Breast epithelium (tissue), 4 donors: ENCODE measurements around the gene C3orf70. TPM values are rescaled to one million over a fixed set of nuclear protein-coding genes. Genes with fewer than 3 reads are reported as not detected.

Experiments used
- DNase-seq, 2 donors: peaks; one replicate each; pipeline ENCODE4 v3.0.0-alpha.2; 2019; ENCODE audit warnings: low spot score in 2 of 2
- H3K27ac ChIP-seq, 2 donors: fragments of 200-600 bp; sonication (generic) in 1 of 2; one replicate each; pipeline ENCODE4 v1.5.1; 2016 to 2019; ENCODE audit warnings: mild to moderate bottlenecking in 1 of 2
- H3K27me3 ChIP-seq, 2 donors: fragments of 200-600 bp; sonication (generic) in 1 of 2; one replicate each; pipeline versions ENCODE4 v1.5.1 to v1.6.0; 2017 to 2019; ENCODE audit warnings: control low read depth in 1 of 2, mild to moderate bottlenecking in 1 of 2
- H3K36me3 ChIP-seq: fragments of 200-600 bp; one replicate; pipeline ENCODE4 v1.5.1; 2019
- H3K4me1 ChIP-seq, 2 donors: fragments of 200-600 bp; sonication (generic); one replicate each; pipeline ENCODE4 v1.5.1; 2016 to 2019; ENCODE audit warnings: control low read depth in 1 of 2
- H3K4me3 ChIP-seq, 3 donors: fragments of 200-600 bp; sonication (generic); 1 replicate in 2 of 3; 2 replicates in 1 of 3; pipeline ENCODE4 v1.5.1; 2016 to 2019; ENCODE audit warnings: mild to moderate bottlenecking in 3 of 3, moderate library complexity in 2 of 3
- H3K9me3 ChIP-seq, 2 donors: fragments of 200-600 bp; sonication (generic) in 1 of 2; one replicate each; pipeline ENCODE4 v1.5.1; 2016 to 2019; ENCODE audit warnings: control low read depth in 1 of 2
- POLR2A ChIP-seq: fragments of 450-650 bp; IDR thresholded peaks from one replicate; pipeline ENCODE4 v1.6.1; 2016; ENCODE audit warnings: antibody characterized with exemption, mild to moderate bottlenecking, moderate library complexity
- POLR2AphosphoS5 ChIP-seq, 3 donors: sonication (generic); formaldehyde crosslinking; IDR thresholded peaks; one replicate each; pipeline ENCODE4 v1.6.1; 2017; ENCODE audit warnings: antibody characterized with exemption in 3 of 3
- intact Hi-C: fragments of 100-400 bp; cut with DNase I; formaldehyde crosslinking; loops from one replicate; pipeline ENCODE4 v1.15.1; 2023; ENCODE audit warnings: low total_unique reads
- total RNA-seq, 3 donors: library from RNA; depleted of rRNA; stranded (reverse); fragments of >200 nt; gene quantifications; one replicate each; pipeline ENCODE4 v1.1.0, GENCODE V29; 2016
- TF ChIP-seq, protein P1 (sequence below), 3 donors: fragments of 450-650 bp; IDR thresholded peaks; one replicate each; pipeline ENCODE4 v1.5.1; 2016 to 2017; ENCODE audit warnings: antibody characterized with exemption in 3 of 3, mild to moderate bottlenecking in 3 of 3, moderate library complexity in 3 of 3

Gene C3orf70
- total RNA-seq, 3 donors from 2014 or later: 1.3 to 4.8 (median 3.8) TPM

DNA sequence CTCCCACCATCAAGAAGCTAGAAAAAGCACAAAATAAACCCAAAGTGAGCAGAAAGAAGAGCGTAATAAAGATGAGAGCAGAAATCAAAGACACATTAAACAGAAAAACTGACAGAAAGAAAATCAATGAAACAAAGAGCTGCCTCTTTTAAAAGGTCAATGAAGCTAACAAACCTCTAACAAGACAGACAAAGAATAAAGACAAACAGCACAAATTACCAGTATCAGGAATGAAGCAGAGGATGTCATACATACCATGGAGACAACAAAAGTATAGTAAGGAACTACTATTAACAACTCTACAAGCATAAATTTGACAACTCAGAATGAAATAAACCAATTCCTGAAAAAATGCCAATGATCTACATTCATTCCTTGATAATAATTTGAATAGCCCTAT lies 15.0 kb downstream of the C3orf70 start:
- no peak overlapping the region for H3K27ac ChIP-seq
- no peaks in the 10 kb centered on the region for H3K36me3 ChIP-seq
- H3K9me3 ChIP-seq: no peaks in the 10 kb centered on the region
- H3K4me3 ChIP-seq: no peak overlapping the region
- H3K4me1 ChIP-seq: no peaks in the 10 kb centered on the region
- DNase-seq: no peak
- intact Hi-C loops: no loop called here
- H3K27me3 ChIP-seq: no peaks in the 10 kb centered on the region
- no peak for TF ChIP-seq POLR2AphosphoS5 (IDR thresholded peaks at IDR 0.05)
- TF ChIP-seq, protein P1, sequence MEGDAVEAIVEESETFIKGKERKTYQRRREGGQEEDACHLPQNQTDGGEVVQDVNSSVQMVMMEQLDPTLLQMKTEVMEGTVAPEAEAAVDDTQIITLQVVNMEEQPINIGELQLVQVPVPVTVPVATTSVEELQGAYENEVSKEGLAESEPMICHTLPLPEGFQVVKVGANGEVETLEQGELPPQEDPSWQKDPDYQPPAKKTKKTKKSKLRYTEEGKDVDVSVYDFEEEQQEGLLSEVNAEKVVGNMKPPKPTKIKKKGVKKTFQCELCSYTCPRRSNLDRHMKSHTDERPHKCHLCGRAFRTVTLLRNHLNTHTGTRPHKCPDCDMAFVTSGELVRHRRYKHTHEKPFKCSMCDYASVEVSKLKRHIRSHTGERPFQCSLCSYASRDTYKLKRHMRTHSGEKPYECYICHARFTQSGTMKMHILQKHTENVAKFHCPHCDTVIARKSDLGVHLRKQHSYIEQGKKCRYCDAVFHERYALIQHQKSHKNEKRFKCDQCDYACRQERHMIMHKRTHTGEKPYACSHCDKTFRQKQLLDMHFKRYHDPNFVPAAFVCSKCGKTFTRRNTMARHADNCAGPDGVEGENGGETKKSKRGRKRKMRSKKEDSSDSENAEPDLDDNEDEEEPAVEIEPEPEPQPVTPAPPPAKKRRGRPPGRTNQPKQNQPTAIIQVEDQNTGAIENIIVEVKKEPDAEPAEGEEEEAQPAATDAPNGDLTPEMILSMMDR (IDR thresholded peaks at IDR 0.05): no peak
- TF ChIP-seq POLR2A: no peak

DNA sequence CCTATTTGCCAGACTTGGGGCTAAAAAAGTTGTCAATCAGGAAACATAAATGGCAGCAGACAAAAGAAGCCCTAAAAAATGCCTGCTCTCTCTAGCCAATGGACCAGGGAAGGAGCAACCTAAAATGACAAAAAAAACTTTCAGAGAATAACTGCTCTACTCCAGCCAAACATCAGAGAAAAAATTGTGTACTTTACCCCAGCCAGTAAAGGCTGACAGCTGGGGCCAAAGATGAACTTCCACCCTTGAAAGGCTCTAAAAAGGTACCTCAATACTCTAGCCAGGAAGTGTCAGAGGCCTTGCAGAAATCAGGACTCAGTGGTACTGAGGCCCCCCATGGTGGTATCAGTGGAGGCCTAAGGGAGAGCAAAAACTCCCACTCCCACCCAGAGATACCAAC lies 18.4 kb downstream of the C3orf70 start:
- Histone ChIP-seq H3K27me3 (no peaks in the 10 kb centered on the region), H3K36me3 (no peaks in the 10 kb centered on the region), H3K4me3 (no peak overlapping the region), H3K4me1 (no peaks in the 10 kb centered on the region), H3K27ac (no peak overlapping the region), H3K9me3 (no peaks in the 10 kb centered on the region)
- TF ChIP-seq, protein P1 (IDR thresholded peaks at IDR 0.05): no peak
- TF ChIP-seq POLR2A (no peak), POLR2AphosphoS5 (IDR thresholded peaks at IDR 0.05) (no peak)
- intact Hi-C loops: no loop called here
- no peak for DNase-seq

DNA sequence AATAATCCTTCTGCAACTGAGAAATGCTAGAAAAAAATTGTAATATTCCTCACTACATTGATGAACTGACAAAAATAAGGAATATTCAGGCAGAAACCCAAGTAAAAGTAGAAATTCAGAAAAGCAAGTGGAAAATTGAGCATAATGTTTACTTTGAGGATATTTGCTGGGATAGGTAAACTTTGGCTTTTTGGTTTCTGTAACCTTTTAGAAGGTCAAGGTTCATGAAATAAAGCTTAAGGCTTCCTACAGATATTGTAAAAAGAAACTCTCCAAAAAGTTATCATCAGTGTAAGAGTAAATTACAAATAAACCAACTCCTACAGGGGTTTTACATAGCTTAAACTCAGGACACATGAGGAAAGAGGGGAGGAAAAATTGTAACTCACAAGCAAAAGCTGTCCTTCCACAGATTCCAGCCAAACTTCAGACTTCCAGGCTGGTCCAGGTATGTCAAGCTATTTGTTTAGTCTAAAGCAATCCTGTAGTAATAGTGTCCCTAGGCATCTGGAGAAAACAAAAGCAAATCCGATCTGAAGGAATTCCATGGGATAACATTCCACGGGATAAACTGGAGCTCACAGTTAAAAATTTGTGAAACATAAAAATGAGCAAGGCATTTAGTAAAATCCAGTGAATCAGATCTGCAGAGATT lies 21.1 kb downstream of the C3orf70 start:
- DNase-seq: no peak
- H3K36me3 ChIP-seq: no peaks in the 10 kb centered on the region
- H3K27me3 ChIP-seq: no peaks in the 10 kb centered on the region
- intact Hi-C loops: no loop called here
- no peak overlapping the region for H3K4me3 ChIP-seq
- no peak for TF ChIP-seq POLR2AphosphoS5 (IDR thresholded peaks at IDR 0.05)
- no peak for TF ChIP-seq POLR2A
- TF ChIP-seq, protein P1 (IDR thresholded peaks at IDR 0.05): no peak
- no peaks in the 10 kb centered on the region for H3K9me3 ChIP-seq
- H3K27ac ChIP-seq: no peak overlapping the region
- no peaks in the 10 kb centered on the region for H3K4me1 ChIP-seq

DNA sequence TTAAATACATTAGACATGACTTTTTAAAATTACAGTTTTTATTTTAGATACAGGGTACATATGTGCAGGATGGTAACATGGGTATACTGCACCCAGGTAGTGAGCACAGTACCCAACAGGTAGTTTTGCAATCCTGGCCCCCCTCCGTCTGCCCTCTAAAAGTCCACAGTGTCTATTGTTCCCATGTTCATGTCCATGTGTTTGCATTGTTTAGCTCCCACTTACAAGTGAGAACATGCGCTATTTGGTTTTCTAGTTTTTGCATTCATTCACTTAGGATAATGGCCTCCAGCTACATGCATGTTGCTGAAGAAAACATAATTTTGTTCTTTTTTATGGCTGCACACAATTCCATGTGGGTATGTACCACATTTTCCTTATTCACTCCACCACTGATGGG lies 23.8 kb downstream of the C3orf70 start:
- Histone ChIP-seq H3K27ac (no peak overlapping the region), H3K4me1 (no peaks in the 10 kb centered on the region), H3K4me3 (no peak overlapping the region), H3K27me3 (no peaks in the 10 kb centered on the region), H3K36me3 (no peaks in the 10 kb centered on the region), H3K9me3 (no peaks in the 10 kb centered on the region)
- no peak for DNase-seq
- intact Hi-C loops: no loop called here
- TF ChIP-seq, protein P1 (IDR thresholded peaks at IDR 0.05): no peak
- TF ChIP-seq POLR2AphosphoS5 (IDR thresholded peaks at IDR 0.05) (no peak), POLR2A (no peak)

DNA sequence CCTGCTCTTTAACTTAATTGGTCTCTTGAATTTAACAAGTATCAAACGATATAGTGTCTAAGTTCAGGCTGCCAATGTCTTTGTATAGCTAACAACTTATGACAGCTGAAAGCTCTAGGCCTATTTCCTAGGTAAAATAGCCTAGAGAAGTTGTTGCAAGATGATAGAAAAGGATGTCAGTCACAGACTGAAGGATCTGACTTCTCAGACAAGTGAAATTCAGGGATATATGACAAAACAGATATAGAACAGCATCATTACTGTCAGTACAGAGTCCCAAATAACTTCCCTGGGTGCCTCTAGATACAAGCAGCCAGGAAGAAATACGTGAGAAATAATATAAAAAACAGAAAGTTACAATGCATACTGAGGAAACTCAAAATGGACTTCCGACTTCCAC lies 26.7 kb downstream of the C3orf70 start:
- TF ChIP-seq POLR2AphosphoS5 (IDR thresholded peaks at IDR 0.05): no peak
- TF ChIP-seq, protein P1 (IDR thresholded peaks at IDR 0.05): no peak
- no peak for TF ChIP-seq POLR2A
- no peak overlapping the region for H3K4me3 ChIP-seq
- intact Hi-C loops: no loop called here
- no peaks in the 10 kb centered on the region for H3K9me3 ChIP-seq
- DNase-seq: no peak
- no peaks in the 10 kb centered on the region for H3K36me3 ChIP-seq
- H3K4me1 ChIP-seq: no peaks in the 10 kb centered on the region
- no peak overlapping the region for H3K27ac ChIP-seq
- no peaks in the 10 kb centered on the region for H3K27me3 ChIP-seq
